K562 (cell line): ENCODE data around the gene FN1. TPM values are rescaled to one million over a fixed set of nuclear protein-coding genes. Genes with fewer than 3 reads are reported as not detected.

Source experiments
- CCAR2 ChIP-seq: fragments of 200-400 bp; formaldehyde crosslinking; IDR thresholded peaks from 2 replicates; pipeline ENCODE4 v1.6.1; 2017; ENCODE audit warnings: mild to moderate bottlenecking, low read depth, low read length
- GATAD2B ChIP-seq: fragments of 450-650 bp; IDR thresholded peaks from 2 replicates; pipeline ENCODE4 v1.6.1; 2017; ENCODE audit warnings: mild to moderate bottlenecking, borderline replicate concordance
- NEUROD1 ChIP-seq: fragments of 150-350 bp; IDR thresholded peaks from 2 replicates; pipeline ENCODE4 v1.6.1; 2014; ENCODE audit warnings: borderline replicate concordance, low read length, low read depth; ENCODE audit not compliant: partially characterized antibody
- TSC22D4 ChIP-seq: fragments of 450-650 bp; IDR thresholded peaks from 2 replicates; pipeline ENCODE4 v1.6.1; 2016; ENCODE audit warnings: missing genetic modification characterization, missing biosample characterization, control low read depth
- ZNF316 ChIP-seq: fragments of 450-650 bp; IDR thresholded peaks from 2 replicates; pipeline ENCODE4 v1.6.1; 2016
- polyA plus RNA-seq, 8 experiments: library from polyadenylated mRNA; depleted of rRNA in 4 of 8; stranded (reverse) in 5 of 8; unstranded in 3 of 8; fragments of >200 nt; fragmentation: Nextera tagmentation in 2 of 8; fragmentation: Illumina TruSeq in 1 of 8; extraction: Ambion mirVana in 2 of 8; extraction: Trizol in 1 of 8; gene quantifications; 2 replicates each; pipeline versions ENCODE4 v1.2.1 to v1.2.3, GENCODE V29; 2011 to 2014; ENCODE audit warnings: inconsistent platforms in 1 of 8, missing spikeins in 1 of 8
- total RNA-seq, 7 experiments: library from RNA; depleted of rRNA in 6 of 7; stranded (reverse); fragments of >200 nt in 6 of 7; fragmentation: Illumina TruSeq in 2 of 7; extraction: Trizol in 2 of 7; gene quantifications; 2 replicates each; pipeline versions ENCODE4 v1.2.1 to v1.2.3, GENCODE V29; 2011 to 2021; ENCODE audit warnings: low replicate concordance in 1 of 7
- TF ChIP-seq, protein P1 (sequence below): fragments of 200-600 bp; sonication (generic); IDR thresholded peaks from one replicate; pipeline ENCODE4 v1.6.1; 2012; ENCODE audit warnings: mild to moderate bottlenecking, low read depth, low read length, inconsistent platforms

Gene FN1
- total and polyA plus RNA-seq, 9 of the 15 experiments (the other 6 are each of a cell fraction or from before 2014, with no cell fraction given): 7.4 to 19.1 (median 11.2) TPM

DNA sequence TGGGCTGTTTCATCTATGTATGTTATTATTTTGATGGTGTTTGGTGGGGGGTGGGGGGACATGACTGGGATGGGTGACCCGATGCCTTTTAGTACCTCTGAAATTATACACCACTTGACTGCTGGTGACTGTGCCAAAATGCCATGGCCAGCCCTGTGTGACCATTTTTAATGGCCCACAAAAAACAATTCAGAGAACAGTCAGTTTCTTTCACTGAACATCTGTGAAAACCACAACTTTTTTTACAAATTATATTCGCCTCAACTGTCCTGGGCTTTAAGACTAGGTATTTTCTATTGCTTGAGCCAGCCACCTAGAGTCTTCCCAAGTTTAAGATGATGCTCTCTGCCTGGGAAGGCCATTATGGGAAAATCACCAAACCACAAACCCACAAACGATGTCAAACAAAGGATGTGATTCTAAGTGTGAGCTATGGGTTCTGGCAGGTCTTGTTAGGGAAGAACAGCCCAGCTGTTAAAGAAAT lies 33.9 kb downstream of the FN1 start (continued):
- TF ChIP-seq, protein P1, sequence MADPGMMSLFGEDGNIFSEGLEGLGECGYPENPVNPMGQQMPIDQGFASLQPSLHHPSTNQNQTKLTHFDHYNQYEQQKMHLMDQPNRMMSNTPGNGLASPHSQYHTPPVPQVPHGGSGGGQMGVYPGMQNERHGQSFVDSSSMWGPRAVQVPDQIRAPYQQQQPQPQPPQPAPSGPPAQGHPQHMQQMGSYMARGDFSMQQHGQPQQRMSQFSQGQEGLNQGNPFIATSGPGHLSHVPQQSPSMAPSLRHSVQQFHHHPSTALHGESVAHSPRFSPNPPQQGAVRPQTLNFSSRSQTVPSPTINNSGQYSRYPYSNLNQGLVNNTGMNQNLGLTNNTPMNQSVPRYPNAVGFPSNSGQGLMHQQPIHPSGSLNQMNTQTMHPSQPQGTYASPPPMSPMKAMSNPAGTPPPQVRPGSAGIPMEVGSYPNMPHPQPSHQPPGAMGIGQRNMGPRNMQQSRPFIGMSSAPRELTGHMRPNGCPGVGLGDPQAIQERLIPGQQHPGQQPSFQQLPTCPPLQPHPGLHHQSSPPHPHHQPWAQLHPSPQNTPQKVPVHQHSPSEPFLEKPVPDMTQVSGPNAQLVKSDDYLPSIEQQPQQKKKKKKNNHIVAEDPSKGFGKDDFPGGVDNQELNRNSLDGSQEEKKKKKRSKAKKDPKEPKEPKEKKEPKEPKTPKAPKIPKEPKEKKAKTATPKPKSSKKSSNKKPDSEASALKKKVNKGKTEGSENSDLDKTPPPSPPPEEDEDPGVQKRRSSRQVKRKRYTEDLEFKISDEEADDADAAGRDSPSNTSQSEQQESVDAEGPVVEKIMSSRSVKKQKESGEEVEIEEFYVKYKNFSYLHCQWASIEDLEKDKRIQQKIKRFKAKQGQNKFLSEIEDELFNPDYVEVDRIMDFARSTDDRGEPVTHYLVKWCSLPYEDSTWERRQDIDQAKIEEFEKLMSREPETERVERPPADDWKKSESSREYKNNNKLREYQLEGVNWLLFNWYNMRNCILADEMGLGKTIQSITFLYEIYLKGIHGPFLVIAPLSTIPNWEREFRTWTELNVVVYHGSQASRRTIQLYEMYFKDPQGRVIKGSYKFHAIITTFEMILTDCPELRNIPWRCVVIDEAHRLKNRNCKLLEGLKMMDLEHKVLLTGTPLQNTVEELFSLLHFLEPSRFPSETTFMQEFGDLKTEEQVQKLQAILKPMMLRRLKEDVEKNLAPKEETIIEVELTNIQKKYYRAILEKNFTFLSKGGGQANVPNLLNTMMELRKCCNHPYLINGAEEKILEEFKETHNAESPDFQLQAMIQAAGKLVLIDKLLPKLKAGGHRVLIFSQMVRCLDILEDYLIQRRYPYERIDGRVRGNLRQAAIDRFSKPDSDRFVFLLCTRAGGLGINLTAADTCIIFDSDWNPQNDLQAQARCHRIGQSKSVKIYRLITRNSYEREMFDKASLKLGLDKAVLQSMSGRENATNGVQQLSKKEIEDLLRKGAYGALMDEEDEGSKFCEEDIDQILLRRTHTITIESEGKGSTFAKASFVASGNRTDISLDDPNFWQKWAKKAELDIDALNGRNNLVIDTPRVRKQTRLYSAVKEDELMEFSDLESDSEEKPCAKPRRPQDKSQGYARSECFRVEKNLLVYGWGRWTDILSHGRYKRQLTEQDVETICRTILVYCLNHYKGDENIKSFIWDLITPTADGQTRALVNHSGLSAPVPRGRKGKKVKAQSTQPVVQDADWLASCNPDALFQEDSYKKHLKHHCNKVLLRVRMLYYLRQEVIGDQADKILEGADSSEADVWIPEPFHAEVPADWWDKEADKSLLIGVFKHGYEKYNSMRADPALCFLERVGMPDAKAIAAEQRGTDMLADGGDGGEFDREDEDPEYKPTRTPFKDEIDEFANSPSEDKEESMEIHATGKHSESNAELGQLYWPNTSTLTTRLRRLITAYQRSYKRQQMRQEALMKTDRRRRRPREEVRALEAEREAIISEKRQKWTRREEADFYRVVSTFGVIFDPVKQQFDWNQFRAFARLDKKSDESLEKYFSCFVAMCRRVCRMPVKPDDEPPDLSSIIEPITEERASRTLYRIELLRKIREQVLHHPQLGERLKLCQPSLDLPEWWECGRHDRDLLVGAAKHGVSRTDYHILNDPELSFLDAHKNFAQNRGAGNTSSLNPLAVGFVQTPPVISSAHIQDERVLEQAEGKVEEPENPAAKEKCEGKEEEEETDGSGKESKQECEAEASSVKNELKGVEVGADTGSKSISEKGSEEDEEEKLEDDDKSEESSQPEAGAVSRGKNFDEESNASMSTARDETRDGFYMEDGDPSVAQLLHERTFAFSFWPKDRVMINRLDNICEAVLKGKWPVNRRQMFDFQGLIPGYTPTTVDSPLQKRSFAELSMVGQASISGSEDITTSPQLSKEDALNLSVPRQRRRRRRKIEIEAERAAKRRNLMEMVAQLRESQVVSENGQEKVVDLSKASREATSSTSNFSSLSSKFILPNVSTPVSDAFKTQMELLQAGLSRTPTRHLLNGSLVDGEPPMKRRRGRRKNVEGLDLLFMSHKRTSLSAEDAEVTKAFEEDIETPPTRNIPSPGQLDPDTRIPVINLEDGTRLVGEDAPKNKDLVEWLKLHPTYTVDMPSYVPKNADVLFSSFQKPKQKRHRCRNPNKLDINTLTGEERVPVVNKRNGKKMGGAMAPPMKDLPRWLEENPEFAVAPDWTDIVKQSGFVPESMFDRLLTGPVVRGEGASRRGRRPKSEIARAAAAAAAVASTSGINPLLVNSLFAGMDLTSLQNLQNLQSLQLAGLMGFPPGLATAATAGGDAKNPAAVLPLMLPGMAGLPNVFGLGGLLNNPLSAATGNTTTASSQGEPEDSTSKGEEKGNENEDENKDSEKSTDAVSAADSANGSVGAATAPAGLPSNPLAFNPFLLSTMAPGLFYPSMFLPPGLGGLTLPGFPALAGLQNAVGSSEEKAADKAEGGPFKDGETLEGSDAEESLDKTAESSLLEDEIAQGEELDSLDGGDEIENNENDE: no peak
- TF ChIP-seq ZNF316 (no peak), NEUROD1 (no peak), TSC22D4 (tag) (no peak), GATAD2B (no peak), CCAR2 (no peak)
- TF ChIP-seq, all 486 proteins: peak for 0
